Upper lobe of left lung (tissue), 6 donors: ENCODE measurements around the gene SRL. TPM values are rescaled to one million over a fixed set of nuclear protein-coding genes. Genes with fewer than 3 reads are reported as not detected.

Experiments used
- ATAC-seq, 2 donors: fragments of 200-7000 bp; cut with Tn5 transposase; one replicate each; pipeline ENCODE4 v1.9.1; 2022; ENCODE audit warnings: mild to moderate bottlenecking in 2 of 2, moderate library complexity in 2 of 2; ENCODE audit not compliant: low FRiP score in 2 of 2
- DNase-seq, 2 donors: peaks; one replicate each; pipeline ENCODE4 v3.0.0-alpha.2; 2019 to 2020
- H3K27ac ChIP-seq, 4 donors: fragments of 200-600 bp; sonication (generic); one replicate each; pipeline ENCODE4 v1.5.1; 2016 to 2019
- H3K27me3 ChIP-seq, 4 donors: fragments of 200-600 bp; sonication (generic); one replicate each; pipeline ENCODE4 v1.5.1; 2017 to 2019
- H3K36me3 ChIP-seq, 4 donors: fragments of 200-600 bp; sonication (generic); one replicate each; pipeline ENCODE4 v1.5.1; 2016 to 2019
- H3K4me1 ChIP-seq, 4 donors: fragments of 200-600 bp; sonication (generic); one replicate each; pipeline ENCODE4 v1.5.1; 2018 to 2019
- H3K4me3 ChIP-seq, 4 donors: fragments of 200-600 bp; sonication (generic); one replicate each; pipeline ENCODE4 v1.5.1; 2017 to 2019; ENCODE audit warnings: mild to moderate bottlenecking in 2 of 4, moderate library complexity in 1 of 4
- H3K9me3 ChIP-seq, 4 donors: fragments of 200-600 bp; sonication (generic); one replicate each; pipeline ENCODE4 v1.5.1; 2018 to 2019
- CTCF ChIP-seq, 6 experiments: fragments of 450-650 bp in 4 of 6; fragments of 200-600 bp in 2 of 6; sonication (generic) in 2 of 6; IDR thresholded peaks; one replicate each; pipeline ENCODE4 v1.5.1; 2016 to 2019; ENCODE audit warnings: antibody characterized with exemption in 6 of 6
- EP300 ChIP-seq, 4 donors: sonication (generic); formaldehyde crosslinking; IDR thresholded peaks; one replicate each; pipeline ENCODE4 v1.5.1; 2017; ENCODE audit warnings: antibody characterized with exemption in 4 of 4, control low read depth in 2 of 4
- POLR2A ChIP-seq, 4 donors: fragments of 450-650 bp; IDR thresholded peaks; one replicate each; pipeline ENCODE4 v1.5.1; 2016 to 2017; ENCODE audit warnings: antibody characterized with exemption in 4 of 4, mild to moderate bottlenecking in 2 of 4
- POLR2AphosphoS5 ChIP-seq, 2 donors: sonication (generic); formaldehyde crosslinking; IDR thresholded peaks; one replicate each; pipeline ENCODE4 v1.5.1; 2017; ENCODE audit warnings: antibody characterized with exemption in 2 of 2
- WGBS, 2 donors: methylation state at CpG; one replicate each; pipeline ENCODE4 v1.1.5; 2017 to 2018; 5-methylcytosine and 5-hydroxymethylcytosine counted together
- total RNA-seq, 6 donors: library from RNA; depleted of rRNA in 4 of 6; stranded (reverse); fragments of >200 nt in 4 of 6; gene quantifications; one replicate each; pipeline versions ENCODE4 v1.1.0 to v1.2.1, GENCODE V29; 2016 to 2021
- donor health status: DM: no; HTN: no; CAD: no; lungs with moderate emphysema.
- donor health status: DM: no; HTN: yes; CAD: no; lungs with severe emphysema.

SRL gene
- total RNA-seq, 6 donors from 2014 or later: 0.30 to 1.1 (median 0.46) TPM; not detected in 3

GRCh38 chr16:4142268-4142667 lies 99.6 kb downstream of the SRL start:
- H3K27me3 ChIP-seq: no peaks in the 10 kb centered on the region
- H3K4me3 ChIP-seq: no peak overlapping the region
- no peak overlapping the region for H3K27ac ChIP-seq
- WGBS, 2 donors: 59 to 81% methylated on average over 5 of the region's 5 CpGs
- TF ChIP-seq EP300 (IDR thresholded peaks at IDR 0.05) (no peak), POLR2A (IDR thresholded peaks at IDR 0.05) (no peak), CTCF (IDR thresholded peaks at IDR 0.05) (no peak), POLR2AphosphoS5 (IDR thresholded peaks at IDR 0.05) (no peak)
- ATAC-seq: peak in 1 of 2 donors; percentile 87
- H3K9me3 ChIP-seq: no peaks in the 10 kb centered on the region
- DNase-seq: no peak
- H3K4me1 ChIP-seq: no peaks in the 10 kb centered on the region
- H3K36me3 ChIP-seq: no peaks in the 10 kb centered on the region

- 96 to 97% methylated on average over 12 of the region's 12 CpGs for WGBS, 2 donors
- no peak for ATAC-seq
- peaks cover 0 to 2% (median 0%) of the 10 kb centered on the region in 4 donors for H3K4me1 ChIP-seq
- H3K9me3 ChIP-seq: no peaks in the 10 kb centered on the region
- no peak for DNase-seq
- H3K4me3 ChIP-seq: no peak overlapping the region
- H3K36me3 ChIP-seq: no peaks in the 10 kb centered on the region
- H3K27me3 ChIP-seq: no peaks in the 10 kb centered on the region
- no peak overlapping the region for H3K27ac ChIP-seq
- no peak for TF ChIP-seq POLR2A (IDR thresholded peaks at IDR 0.05)
- no peak for TF ChIP-seq POLR2AphosphoS5 (IDR thresholded peaks at IDR 0.05)
- no peak for TF ChIP-seq EP300 (IDR thresholded peaks at IDR 0.05)
- no peak for TF ChIP-seq CTCF (IDR thresholded peaks at IDR 0.05)
These were observed 100.3 kb downstream of the SRL start for GRCh38 chr16:4141604-4142003.

GRCh38 chr16:4140652-4141051 lies 101.2 kb downstream of the SRL start:
- WGBS, 2 donors: 81 to 83% methylated on average over 3 of the region's 3 CpGs

GRCh38 chr16:4139968-4140367 lies 101.9 kb downstream of the SRL start:
- no peak for ATAC-seq
- Histone ChIP-seq H3K4me3 (no peak overlapping the region), H3K9me3 (no peaks in the 10 kb centered on the region), H3K27me3 (no peaks in the 10 kb centered on the region), H3K27ac (no peak overlapping the region), H3K36me3 (no peaks in the 10 kb centered on the region), H3K4me1 (peaks cover 0 to 11% (median 0%) of the 10 kb centered on the region in 4 donors)
- no peak for DNase-seq
- TF ChIP-seq POLR2AphosphoS5 (IDR thresholded peaks at IDR 0.05) (no peak), POLR2A (IDR thresholded peaks at IDR 0.05) (no peak), CTCF (IDR thresholded peaks at IDR 0.05) (no peak), EP300 (IDR thresholded peaks at IDR 0.05) (no peak)

More at GRCh38 chr16:4140652-4141051, 101.2 kb downstream of the SRL start:
- H3K27me3 ChIP-seq: no peaks in the 10 kb centered on the region
- ATAC-seq (no peak), DNase-seq (no peak)
- H3K4me1 ChIP-seq: peaks cover 0 to 11% (median 0%) of the 10 kb centered on the region in 4 donors
- no peaks in the 10 kb centered on the region for H3K9me3 ChIP-seq
- no peak overlapping the region for H3K4me3 ChIP-seq
- no peaks in the 10 kb centered on the region for H3K36me3 ChIP-seq
- TF ChIP-seq POLR2A (IDR thresholded peaks at IDR 0.05): no peak
- no peak for TF ChIP-seq POLR2AphosphoS5 (IDR thresholded peaks at IDR 0.05)
- TF ChIP-seq EP300 (IDR thresholded peaks at IDR 0.05): no peak
- TF ChIP-seq CTCF (IDR thresholded peaks at IDR 0.05): no peak
- H3K27ac ChIP-seq: no peak overlapping the region

Other genes starting within 250 kb of the SRL start
- 10 to 100 TPM; 46.0 to 80.7 (median 68.4) TPM for gene ADCY9, start 125.6 kb downstream of the SRL start, total RNA-seq
- gene TFAP4, start 30.9 kb upstream of the SRL start, total RNA-seq: 10 to 100 TPM in 3 of 6 donors, 1 to 10 TPM in 3; 3.7 to 24.1 (median 8.9) TPM
- 10 to 100 TPM; 10.5 to 35.2 (median 22.6) TPM for gene GLIS2, start 74.0 kb upstream of the SRL start, total RNA-seq
- gene PAM16, start 109.2 kb upstream of the SRL start, total RNA-seq: 10 to 100 TPM; 45.5 to 71.8 (median 62.6) TPM
- gene VASN, start 129.8 kb upstream of the SRL start, total RNA-seq: 10 to 100 TPM; 11.4 to 40.6 (median 30.2) TPM
- 100 to 1,000 TPM in 2 of 6 donors, 10 to 100 TPM in 4; 42.9 to 235 (median 69.0) TPM for gene CORO7, start 174.5 kb upstream of the SRL start, total RNA-seq
- gene DNAJA3, start 183.8 kb upstream of the SRL start, total RNA-seq: 10 to 100 TPM; 31.2 to 61.8 (median 36.6) TPM
- gene NMRAL1, start 232.5 kb upstream of the SRL start, total RNA-seq: 10 to 100 TPM; 34.4 to 80.7 (median 43.3) TPM
- gene HMOX2, start 234.3 kb upstream of the SRL start, total RNA-seq: 10 to 100 TPM; 22.0 to 93.9 (median 53.8) TPM